IPS-18c (cell line): ENCODE data around the gene BCO1.

ENCODE experiments used
- H3K4me3 ChIP-seq: 2 replicates; pipeline ENCODE4 v1.7.0; 2013; ENCODE audit warnings: low read depth, mild to moderate bottlenecking, low read length, moderate library complexity; ENCODE audit not compliant: insufficient read depth
- H3K9me3 ChIP-seq: one replicate; pipeline ENCODE4 v1.6.1; 2013; ENCODE audit warnings: mild to moderate bottlenecking, low read length, moderate library complexity; ENCODE audit not compliant: control insufficient read depth, insufficient read depth

BCO1 gene

GRCh38 chr16:81263470-81264220 is 25.2 kb downstream of the BCO1 start:
- no peaks in the 10 kb centered on the region for H3K9me3 ChIP-seq
- no peak overlapping the region for H3K4me3 ChIP-seq

GRCh38 chr16:81264386-81264785 is 25.9 kb downstream of the BCO1 start:
- Histone ChIP-seq H3K4me3 (no peak overlapping the region), H3K9me3 (no peaks in the 10 kb centered on the region)

GRCh38 chr16:81265052-81265451 is 26.6 kb downstream of the BCO1 start:
- Histone ChIP-seq H3K9me3 (no peaks in the 10 kb centered on the region), H3K4me3 (no peak overlapping the region)

- Histone ChIP-seq H3K4me3 (no peak overlapping the region), H3K9me3 (no peaks in the 10 kb centered on the region)
These were observed 27.4 kb downstream of the BCO1 start for GRCh38 chr16:81265658-81266451.

- Histone ChIP-seq H3K9me3 (no peaks in the 10 kb centered on the region), H3K4me3 (no peak overlapping the region)
These were observed 28.2 kb downstream of the BCO1 start for GRCh38 chr16:81266680-81267095.

GRCh38 chr16:81268509-81268908 is 30.0 kb downstream of the BCO1 start:
- Histone ChIP-seq H3K4me3 (no peak overlapping the region), H3K9me3 (no peaks in the 10 kb centered on the region)

- Histone ChIP-seq H3K4me3 (no peak overlapping the region), H3K9me3 (no peaks in the 10 kb centered on the region)
These were observed 34.9 kb downstream of the BCO1 start for GRCh38 chr16:81273223-81273950.

GRCh38 chr16:81275064-81275532 is 36.6 kb downstream of the BCO1 start:
- peaks cover 3% of the 10 kb centered on the region for H3K9me3 ChIP-seq
- no peak overlapping the region for H3K4me3 ChIP-seq

- Histone ChIP-seq H3K9me3 (peaks cover 3% of the 10 kb centered on the region), H3K4me3 (no peak overlapping the region)
These were observed 37.3 kb downstream of the BCO1 start for GRCh38 chr16:81275795-81276194.

- Histone ChIP-seq H3K9me3 (peaks cover 3% of the 10 kb centered on the region), H3K4me3 (no peak overlapping the region)
These were observed 37.8 kb downstream of the BCO1 start for GRCh38 chr16:81276323-81276722.

- H3K4me3 ChIP-seq, result no peak overlapping the region
- H3K9me3 ChIP-seq, result peaks cover 3% of the 10 kb centered on the region
These were observed 39.1 kb downstream of the BCO1 start for GRCh38 chr16:81277541-81278080.

GRCh38 chr16:81278526-81278925 is 40.0 kb downstream of the BCO1 start:
- H3K4me3 ChIP-seq, result no peak overlapping the region
- H3K9me3 ChIP-seq, result peaks cover 3% of the 10 kb centered on the region

GRCh38 chr16:81279392-81279791 is 40.9 kb downstream of the BCO1 start:
- H3K9me3 ChIP-seq, result peaks cover 3% of the 10 kb centered on the region

GRCh38 chr16:81280393-81280792 is 41.9 kb downstream of the BCO1 start:
- peaks cover 3% of the 10 kb centered on the region for H3K9me3 ChIP-seq
- H3K4me3 ChIP-seq, result no peak overlapping the region

More at GRCh38 chr16:81279392-81279791, 40.9 kb downstream of the BCO1 start:
- no peak overlapping the region for H3K4me3 ChIP-seq

- H3K4me3 ChIP-seq, result no peak overlapping the region
- H3K9me3 ChIP-seq, result peaks cover 3% of the 10 kb centered on the region
These were observed 44.6 kb downstream of the BCO1 start for GRCh38 chr16:81283044-81283443.

GRCh38 chr16:81284995-81285600 is 46.6 kb downstream of the BCO1 start:
- Histone ChIP-seq H3K4me3 (no peak overlapping the region), H3K9me3 (no peaks in the 10 kb centered on the region)

GRCh38 chr16:81286190-81286589 is 47.7 kb downstream of the BCO1 start:
- H3K9me3 ChIP-seq, result no peaks in the 10 kb centered on the region
- H3K4me3 ChIP-seq, result no peak overlapping the region
